Measurements from ENCODE around the gene NR2E3.

Gene NR2E3

GRCh38 chr15:71781179-71781964 is 29.0 kb upstream of the NR2E3 start:
- H3K9ac ChIP-seq (ENCODE audit: low read depth, low read length), result peak overlapping the region; percentile 63

GRCh38 chr15:71781965-71782265 is 28.4 kb upstream of the NR2E3 start:
- H3K36me3 ChIP-seq (ENCODE audit: insufficient read depth, low read length), result no peaks in the 10 kb centered on the region
- H3K4me1 ChIP-seq (ENCODE audit: control insufficient read depth, insufficient read depth, low read length), result peaks cover 31% of the 10 kb centered on the region
- no peak overlapping the region for H3K9ac ChIP-seq (ENCODE audit: low read depth, low read length)
- H3K4me3 ChIP-seq (ENCODE audit: low read length), result no peak overlapping the region
- H3K9me3 ChIP-seq (replicated peaks; ENCODE audit: low read length), result no peaks in the 10 kb centered on the region
- H3K27me3 ChIP-seq (ENCODE audit: control insufficient read depth, insufficient read depth, low read length), result no peaks in the 10 kb centered on the region
- H3K4me2 ChIP-seq (ENCODE audit: low read length), result no peak overlapping the region

More at GRCh38 chr15:71781179-71781964, 29.0 kb upstream of the NR2E3 start:
- Histone ChIP-seq H3K4me3 (ENCODE audit: low read length) (no peak overlapping the region), H3K4me1 (ENCODE audit: control insufficient read depth, insufficient read depth, low read length) (peaks cover 31% of the 10 kb centered on the region), H3K9me3 (replicated peaks; ENCODE audit: low read length) (no peaks in the 10 kb centered on the region), H3K27me3 (ENCODE audit: control insufficient read depth, insufficient read depth, low read length) (no peaks in the 10 kb centered on the region), H3K4me2 (ENCODE audit: low read length) (peak overlapping the region; percentile 68), H3K36me3 (ENCODE audit: insufficient read depth, low read length) (no peaks in the 10 kb centered on the region)

- Histone ChIP-seq H3K36me3 (ENCODE audit: insufficient read depth, low read length) (no peaks in the 10 kb centered on the region), H3K4me2 (ENCODE audit: low read length) (no peak overlapping the region), H3K4me1 (ENCODE audit: control insufficient read depth, insufficient read depth, low read length) (peaks cover 31% of the 10 kb centered on the region), H3K9me3 (replicated peaks; ENCODE audit: low read length) (no peaks in the 10 kb centered on the region), H3K27me3 (ENCODE audit: control insufficient read depth, insufficient read depth, low read length) (no peaks in the 10 kb centered on the region), H3K4me3 (ENCODE audit: low read length) (no peak overlapping the region), H3K9ac (ENCODE audit: low read depth, low read length) (no peak overlapping the region)
These were observed 27.8 kb upstream of the NR2E3 start for GRCh38 chr15:71782422-71783165.

GRCh38 chr15:71784719-71785118 is 25.6 kb upstream of the NR2E3 start:
- no peaks in the 10 kb centered on the region for H3K27me3 ChIP-seq (ENCODE audit: control insufficient read depth, insufficient read depth, low read length)

GRCh38 chr15:71785996-71786395 is 24.4 kb upstream of the NR2E3 start:
- H3K9me3 ChIP-seq (replicated peaks; ENCODE audit: low read length), result no peaks in the 10 kb centered on the region
- H3K4me2 ChIP-seq (ENCODE audit: low read length), result no peak overlapping the region
- no peak overlapping the region for H3K4me3 ChIP-seq (ENCODE audit: low read length)

More at GRCh38 chr15:71784719-71785118, 25.6 kb upstream of the NR2E3 start:
- Histone ChIP-seq H3K9me3 (replicated peaks; ENCODE audit: low read length) (no peaks in the 10 kb centered on the region), H3K4me1 (ENCODE audit: control insufficient read depth, insufficient read depth, low read length) (peaks cover 22% of the 10 kb centered on the region), H3K36me3 (ENCODE audit: insufficient read depth, low read length) (no peaks in the 10 kb centered on the region), H3K4me2 (ENCODE audit: low read length) (no peak overlapping the region), H3K4me3 (ENCODE audit: low read length) (no peak overlapping the region), H3K9ac (ENCODE audit: low read depth, low read length) (no peak overlapping the region)

GRCh38 chr15:71786673-71787072 is 23.7 kb upstream of the NR2E3 start:
- Histone ChIP-seq H3K36me3 (ENCODE audit: insufficient read depth, low read length) (no peaks in the 10 kb centered on the region), H3K4me3 (ENCODE audit: low read length) (no peak overlapping the region)

More at GRCh38 chr15:71785996-71786395, 24.4 kb upstream of the NR2E3 start:
- H3K27me3 ChIP-seq (ENCODE audit: control insufficient read depth, insufficient read depth, low read length), result no peaks in the 10 kb centered on the region
- no peak overlapping the region for H3K9ac ChIP-seq (ENCODE audit: low read depth, low read length)
- H3K36me3 ChIP-seq (ENCODE audit: insufficient read depth, low read length), result no peaks in the 10 kb centered on the region
- H3K4me1 ChIP-seq (ENCODE audit: control insufficient read depth, insufficient read depth, low read length), result peaks cover 20% of the 10 kb centered on the region

GRCh38 chr15:71788646-71789579 is 21.4 kb upstream of the NR2E3 start:
- Histone ChIP-seq H3K4me2 (ENCODE audit: low read length) (no peak overlapping the region), H3K9me3 (replicated peaks; ENCODE audit: low read length) (no peaks in the 10 kb centered on the region), H3K27me3 (ENCODE audit: control insufficient read depth, insufficient read depth, low read length) (no peaks in the 10 kb centered on the region), H3K4me3 (ENCODE audit: low read length) (no peak overlapping the region), H3K4me1 (ENCODE audit: control insufficient read depth, insufficient read depth, low read length) (peaks cover 23% of the 10 kb centered on the region), H3K36me3 (ENCODE audit: insufficient read depth, low read length) (no peaks in the 10 kb centered on the region), H3K9ac (ENCODE audit: low read depth, low read length) (no peak overlapping the region)

More at GRCh38 chr15:71786673-71787072, 23.7 kb upstream of the NR2E3 start:
- H3K4me1 ChIP-seq (ENCODE audit: control insufficient read depth, insufficient read depth, low read length), result peaks cover 18% of the 10 kb centered on the region
- H3K4me2 ChIP-seq (ENCODE audit: low read length), result no peak overlapping the region
- H3K9ac ChIP-seq (ENCODE audit: low read depth, low read length), result no peak overlapping the region
- H3K9me3 ChIP-seq (replicated peaks; ENCODE audit: low read length), result no peaks in the 10 kb centered on the region
- no peaks in the 10 kb centered on the region for H3K27me3 ChIP-seq (ENCODE audit: control insufficient read depth, insufficient read depth, low read length)

- Histone ChIP-seq H3K4me3 (ENCODE audit: low read length) (no peak overlapping the region), H3K4me1 (ENCODE audit: control insufficient read depth, insufficient read depth, low read length) (peaks cover 23% of the 10 kb centered on the region), H3K4me2 (ENCODE audit: low read length) (no peak overlapping the region), H3K9me3 (replicated peaks; ENCODE audit: low read length) (no peaks in the 10 kb centered on the region), H3K36me3 (ENCODE audit: insufficient read depth, low read length) (no peaks in the 10 kb centered on the region), H3K27me3 (ENCODE audit: control insufficient read depth, insufficient read depth, low read length) (no peaks in the 10 kb centered on the region), H3K9ac (ENCODE audit: low read depth, low read length) (no peak overlapping the region)
These were observed 20.7 kb upstream of the NR2E3 start for GRCh38 chr15:71789616-71790015.

GRCh38 chr15:71790081-71790480 is 20.3 kb upstream of the NR2E3 start:
- Histone ChIP-seq H3K4me3 (ENCODE audit: low read length) (peak overlapping the region; percentile 26), H3K27me3 (ENCODE audit: control insufficient read depth, insufficient read depth, low read length) (no peaks in the 10 kb centered on the region), H3K9ac (ENCODE audit: low read depth, low read length) (peak overlapping the region; percentile 32), H3K9me3 (replicated peaks; ENCODE audit: low read length) (no peaks in the 10 kb centered on the region), H3K4me2 (ENCODE audit: low read length) (peak overlapping the region; percentile 50), H3K4me1 (ENCODE audit: control insufficient read depth, insufficient read depth, low read length) (peaks cover 23% of the 10 kb centered on the region), H3K36me3 (ENCODE audit: insufficient read depth, low read length) (no peaks in the 10 kb centered on the region)

- Histone ChIP-seq H3K4me1 (ENCODE audit: control insufficient read depth, insufficient read depth, low read length) (peaks cover 23% of the 10 kb centered on the region), H3K9ac (ENCODE audit: low read depth, low read length) (peak overlapping the region; percentile 17)
These were observed 18.4 kb upstream of the NR2E3 start for GRCh38 chr15:71791975-71792374.

GRCh38 chr15:71792521-71792920 is 17.8 kb upstream of the NR2E3 start:
- no peaks in the 10 kb centered on the region for H3K9me3 ChIP-seq (replicated peaks; ENCODE audit: low read length)
- peak overlapping the region; percentile 17 for H3K9ac ChIP-seq (ENCODE audit: low read depth, low read length)
- no peak overlapping the region for H3K4me2 ChIP-seq (ENCODE audit: low read length)
- no peaks in the 10 kb centered on the region for H3K36me3 ChIP-seq (ENCODE audit: insufficient read depth, low read length)
- H3K4me3 ChIP-seq (ENCODE audit: low read length), result no peak overlapping the region
- peaks cover 23% of the 10 kb centered on the region for H3K4me1 ChIP-seq (ENCODE audit: control insufficient read depth, insufficient read depth, low read length)
- H3K27me3 ChIP-seq (ENCODE audit: control insufficient read depth, insufficient read depth, low read length), result no peaks in the 10 kb centered on the region

More at GRCh38 chr15:71791975-71792374, 18.4 kb upstream of the NR2E3 start:
- Histone ChIP-seq H3K27me3 (ENCODE audit: control insufficient read depth, insufficient read depth, low read length) (no peaks in the 10 kb centered on the region), H3K9me3 (replicated peaks; ENCODE audit: low read length) (no peaks in the 10 kb centered on the region), H3K4me3 (ENCODE audit: low read length) (no peak overlapping the region), H3K4me2 (ENCODE audit: low read length) (no peak overlapping the region), H3K36me3 (ENCODE audit: insufficient read depth, low read length) (no peaks in the 10 kb centered on the region)

Measured in skeletal muscle satellite cell (primary cell).